SK-N-SH (cell line): ENCODE results near the gene ABLIM1. TPM values are rescaled to one million over a fixed set of nuclear protein-coding genes. Genes with fewer than 3 reads are reported as not detected.

Source experiments
- CTCF ChIA-PET: fragments of 300-600, 350-600 bp; formaldehyde crosslinking; extraction: SDS; loops from one replicate; lab custom pipeline; 2021; lab: Yijun Ruan, JAX
- POLR2A ChIA-PET: fragments of 350-600 bp; sonication (Branson Sonifier 250); formaldehyde crosslinking; extraction: SDS; loops from one replicate; lab custom pipeline; 2020; ENCODE audit warnings: antibody characterized with exemption, inconsistent platforms; lab: Yijun Ruan, JAX
- DNase-seq: peaks from one replicate; pipeline ENCODE4 v3.0.0; 2012
- H2AFZ ChIP-seq: fragments of 200-600 bp; sonication (generic); 2 replicates; pipeline ENCODE4 v1.8.1; 2016; ENCODE audit warnings: antibody characterized with exemption, mild to moderate bottlenecking, low read depth
- H3F3A ChIP-seq: fragments of 200-600 bp; sonication (generic); replicated peaks from 2 replicates; pipeline ENCODE3; 2016; ENCODE audit warnings: antibody characterized with exemption, mild to moderate bottlenecking; ENCODE audit not compliant: insufficient read depth
- H3K27ac ChIP-seq, 2 experiments: fragments of 200-500 bp in 1 of 2; fragments of 200-600 bp in 1 of 2; sonication (Bioruptor generic) in 1 of 2; sonication (generic), shearing (Covaris generic) in 1 of 2; 2 replicates each; pipeline versions ENCODE4 v1.5.1 to v1.6.1; 2014 to 2016; ENCODE audit warnings: low read depth in 2 of 2, inconsistent platforms in 1 of 2, low read length in 1 of 2, mild to moderate bottlenecking in 1 of 2, mixed read lengths in 1 of 2
- H3K27me3 ChIP-seq: fragments of 200-600 bp; sonication (generic), shearing (Covaris generic); 2 replicates; pipeline ENCODE4 v1.6.1; 2016; ENCODE audit warnings: mixed run types; ENCODE audit not compliant: insufficient read depth
- H3K36me3 ChIP-seq, 2 experiments: fragments of 200-500 bp in 1 of 2; fragments of 200-600 bp in 1 of 2; sonication (Bioruptor generic) in 1 of 2; sonication (generic) in 1 of 2; replicated peaks in 1 of 2; 2 replicates each; pipeline versions ENCODE3 to v1.5.1; 2014 to 2016; ENCODE audit warnings: low read length in 1 of 2, mild to moderate bottlenecking in 1 of 2; ENCODE audit not compliant: insufficient read depth in 2 of 2, control insufficient read depth in 1 of 2
- H3K4me1 ChIP-seq, 2 experiments: fragments of 200-500 bp in 1 of 2; fragments of 200-600 bp in 1 of 2; sonication (Bioruptor generic) in 1 of 2; sonication (generic), shearing (Covaris generic) in 1 of 2; 2 replicates each; pipeline versions ENCODE4 v1.5.1 to v1.6.1; 2014 to 2016; ENCODE audit warnings: low read depth in 1 of 2, low read length in 1 of 2, mixed run types in 1 of 2; ENCODE audit not compliant: insufficient read depth in 2 of 2, control insufficient read depth in 1 of 2
- H3K4me2 ChIP-seq: fragments of 200-600 bp; sonication (generic), shearing (Covaris generic); 2 replicates; pipeline ENCODE4 v1.6.1; 2017; ENCODE audit warnings: mixed run types
- H3K4me3 ChIP-seq, 2 experiments: fragments of 200-500 bp in 1 of 2; fragments of 200-600 bp in 1 of 2; sonication (Bioruptor generic) in 1 of 2; sonication (generic), shearing (Covaris generic) in 1 of 2; 2 replicates each; pipeline versions ENCODE4 v1.5.1 to v1.8.1; 2014 to 2016; ENCODE audit warnings: low read depth in 2 of 2, inconsistent platforms in 1 of 2, low read length in 1 of 2, mild to moderate bottlenecking in 1 of 2, mixed read lengths in 1 of 2, moderate library complexity in 1 of 2
- H3K79me2 ChIP-seq: fragments of 200-600 bp; sonication (generic); 2 replicates; pipeline ENCODE4 v1.8.1; 2017; ENCODE audit warnings: mild to moderate bottlenecking; ENCODE audit not compliant: insufficient read depth
- H3K9ac ChIP-seq: fragments of 200-600 bp; sonication (generic); 2 replicates; pipeline ENCODE4 v1.6.1; 2017; ENCODE audit warnings: mixed run types
- H3K9me2 ChIP-seq: fragments of 200-600 bp; sonication (generic); 2 replicates; pipeline ENCODE4 v1.6.1; 2017; ENCODE audit warnings: mixed run types
- H3K9me3 ChIP-seq: fragments of 200-600 bp; sonication (generic); 2 replicates; pipeline ENCODE4 v1.6.1; 2017; ENCODE audit warnings: mixed run types, mild to moderate bottlenecking, moderate library complexity
- H4K20me1 ChIP-seq: fragments of 200-600 bp; sonication (generic); 2 replicates; pipeline ENCODE4 v1.6.1; 2017; ENCODE audit warnings: mild to moderate bottlenecking, mixed run types; ENCODE audit not compliant: insufficient read depth
- CTCF ChIP-seq: fragments of 200-600 bp; sonication (generic); IDR thresholded peaks from 2 replicates; pipeline ENCODE4 v1.6.1; 2017; ENCODE audit warnings: antibody characterized with exemption, mild to moderate bottlenecking, moderate library complexity
- ELF1 ChIP-seq: IDR thresholded peaks from 2 replicates; pipeline ENCODE4 v1.4.0; 2012
- FOXJ3 ChIP-seq: sonication (generic); formaldehyde crosslinking; IDR thresholded peaks from 2 replicates; pipeline ENCODE4 v1.5.1; 2020; ENCODE audit warnings: mild to moderate bottlenecking, missing genetic modification reagents
- FOXM1 ChIP-seq: IDR thresholded peaks from 2 replicates; pipeline ENCODE4 v1.4.0; 2012; ENCODE audit warnings: low read depth, mild to moderate bottlenecking
- GABPA ChIP-seq: IDR thresholded peaks from 2 replicates; pipeline ENCODE4 v1.4.0; 2012; ENCODE audit warnings: low read depth, mild to moderate bottlenecking
- GATA2 ChIP-seq: sonication (generic); formaldehyde crosslinking; IDR thresholded peaks from 2 replicates; pipeline ENCODE4 v1.5.0; 2020; ENCODE audit warnings: mild to moderate bottlenecking, missing genetic modification reagents
- JUND ChIP-seq: IDR thresholded peaks from 2 replicates; pipeline ENCODE4 v1.4.0; 2012
- RFX5 ChIP-seq: IDR thresholded peaks from 2 replicates; pipeline ENCODE4 v1.6.1; 2012; ENCODE audit warnings: mild to moderate bottlenecking, improper control_type of control experiment, low read length
- SIN3A ChIP-seq: IDR thresholded peaks from 2 replicates; pipeline ENCODE4 v1.6.1; 2012; ENCODE audit warnings: low read depth, mild to moderate bottlenecking, low read length, moderate library complexity, borderline replicate concordance
- SMC3 ChIP-seq: IDR thresholded peaks from 2 replicates; pipeline ENCODE4 v1.6.1; 2012; ENCODE audit warnings: low read depth, low read length, improper control_type of control experiment
- TCF12 ChIP-seq: IDR thresholded peaks from 2 replicates; pipeline ENCODE4 v1.4.0; 2012
- USF1 ChIP-seq: IDR thresholded peaks from 2 replicates; pipeline ENCODE4 v1.4.0; 2012; ENCODE audit warnings: low read depth, borderline replicate concordance
- WGBS: methylation state at CpG from one replicate; pipeline ENCODE4 v1.1.6; 2017; ENCODE audit warnings: low lambda C conversion rate; 5-methylcytosine and 5-hydroxymethylcytosine counted together
- polyA plus RNA-seq, 3 experiments: library from polyadenylated mRNA; depleted of rRNA; stranded (reverse); fragments of >200 nt; gene quantifications; 2 replicates each; pipeline ENCODE4 v1.2.3, GENCODE V29; 2012
- TF ChIP-seq, protein P1 (sequence below): IDR thresholded peaks from 2 replicates; pipeline ENCODE4 v1.6.1; 2012; ENCODE audit warnings: mild to moderate bottlenecking, low read depth, low read length, moderate library complexity
- TF ChIP-seq, protein P2 (sequence below): fragments of 150-350 bp; IDR thresholded peaks from 2 replicates; pipeline ENCODE4 v1.6.1; 2017; ENCODE audit warnings: antibody characterized with exemption, low read length, low read depth, borderline replicate concordance

The ABLIM1 gene
- polyA plus RNA-seq, 1 of the 3 experiments (the other 2 are of a cell fraction) = 16.1 TPM

GRCh38 chr10:114478281-114478680 lies 179.8 kb downstream of the ABLIM1 start (continued):
- TF ChIP-seq, protein P1, sequence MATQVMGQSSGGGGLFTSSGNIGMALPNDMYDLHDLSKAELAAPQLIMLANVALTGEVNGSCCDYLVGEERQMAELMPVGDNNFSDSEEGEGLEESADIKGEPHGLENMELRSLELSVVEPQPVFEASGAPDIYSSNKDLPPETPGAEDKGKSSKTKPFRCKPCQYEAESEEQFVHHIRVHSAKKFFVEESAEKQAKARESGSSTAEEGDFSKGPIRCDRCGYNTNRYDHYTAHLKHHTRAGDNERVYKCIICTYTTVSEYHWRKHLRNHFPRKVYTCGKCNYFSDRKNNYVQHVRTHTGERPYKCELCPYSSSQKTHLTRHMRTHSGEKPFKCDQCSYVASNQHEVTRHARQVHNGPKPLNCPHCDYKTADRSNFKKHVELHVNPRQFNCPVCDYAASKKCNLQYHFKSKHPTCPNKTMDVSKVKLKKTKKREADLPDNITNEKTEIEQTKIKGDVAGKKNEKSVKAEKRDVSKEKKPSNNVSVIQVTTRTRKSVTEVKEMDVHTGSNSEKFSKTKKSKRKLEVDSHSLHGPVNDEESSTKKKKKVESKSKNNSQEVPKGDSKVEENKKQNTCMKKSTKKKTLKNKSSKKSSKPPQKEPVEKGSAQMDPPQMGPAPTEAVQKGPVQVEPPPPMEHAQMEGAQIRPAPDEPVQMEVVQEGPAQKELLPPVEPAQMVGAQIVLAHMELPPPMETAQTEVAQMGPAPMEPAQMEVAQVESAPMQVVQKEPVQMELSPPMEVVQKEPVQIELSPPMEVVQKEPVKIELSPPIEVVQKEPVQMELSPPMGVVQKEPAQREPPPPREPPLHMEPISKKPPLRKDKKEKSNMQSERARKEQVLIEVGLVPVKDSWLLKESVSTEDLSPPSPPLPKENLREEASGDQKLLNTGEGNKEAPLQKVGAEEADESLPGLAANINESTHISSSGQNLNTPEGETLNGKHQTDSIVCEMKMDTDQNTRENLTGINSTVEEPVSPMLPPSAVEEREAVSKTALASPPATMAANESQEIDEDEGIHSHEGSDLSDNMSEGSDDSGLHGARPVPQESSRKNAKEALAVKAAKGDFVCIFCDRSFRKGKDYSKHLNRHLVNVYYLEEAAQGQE = no peak
- TF ChIP-seq CTCF (no peak), FOXM1 (no peak), SIN3A (no peak), GABPA (no peak), USF1 (no peak), SMC3 (no peak), FOXJ3 (CRISPR knock-in tag) (no peak), GATA2 (no peak)
- TF ChIP-seq, protein P2, sequence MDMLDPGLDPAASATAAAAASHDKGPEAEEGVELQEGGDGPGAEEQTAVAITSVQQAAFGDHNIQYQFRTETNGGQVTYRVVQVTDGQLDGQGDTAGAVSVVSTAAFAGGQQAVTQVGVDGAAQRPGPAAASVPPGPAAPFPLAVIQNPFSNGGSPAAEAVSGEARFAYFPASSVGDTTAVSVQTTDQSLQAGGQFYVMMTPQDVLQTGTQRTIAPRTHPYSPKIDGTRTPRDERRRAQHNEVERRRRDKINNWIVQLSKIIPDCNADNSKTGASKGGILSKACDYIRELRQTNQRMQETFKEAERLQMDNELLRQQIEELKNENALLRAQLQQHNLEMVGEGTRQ = no peak

DNA sequence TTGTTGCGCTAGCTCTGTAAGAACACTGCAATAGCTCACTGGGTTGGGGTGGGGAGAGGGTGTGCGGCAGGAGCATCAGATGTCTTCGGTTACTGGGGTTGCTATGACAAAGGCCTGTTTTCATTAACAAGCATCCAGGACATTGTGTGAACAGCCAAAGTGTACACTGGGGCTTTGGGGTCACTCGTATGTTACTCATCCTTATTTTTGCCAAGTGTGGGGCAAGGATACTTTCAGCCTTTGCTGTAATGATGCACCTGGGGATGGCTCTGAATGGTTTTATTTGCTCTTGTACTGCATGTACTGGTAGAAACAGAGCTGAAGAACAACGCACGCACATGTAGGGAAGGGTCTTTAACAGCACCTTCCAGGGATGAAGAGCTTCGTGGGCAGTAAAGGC lies 180.8 kb downstream of the ABLIM1 start:
- H3K9ac ChIP-seq = no peak overlapping the region
- H3K4me1 ChIP-seq = peaks cover 0 to 20% of the 10 kb centered on the region in 2 experiments; a peak in 2 of 4 replicates
- WGBS = 91% methylated on average over 7 of the region's 7 CpGs
- CTCF ChIA-PET = interaction anchor here (0.8 to 2.6 kb wide), 7 partner anchors 9 to 309 kb away, joined by 3 to 8 read pairs (median 6); no protein-coding TSS in a partner anchor
- no peaks in the 10 kb centered on the region for H3F3A ChIP-seq
- no peak for DNase-seq
- peaks cover 0 to 3% of the 10 kb centered on the region in 2 experiments for H3K36me3 ChIP-seq
- H3K27ac ChIP-seq = no peak overlapping the region
- no peak overlapping the region for H2AFZ ChIP-seq
- H3K9me2 ChIP-seq = no peaks in the 10 kb centered on the region
- H3K4me2 ChIP-seq = no peak overlapping the region
- POLR2A ChIA-PET = interaction anchor here (0.7 kb wide), 1 partner anchor 29 kb away, joined by 3 read pairs; no protein-coding TSS in a partner anchor
- no peaks in the 10 kb centered on the region for H4K20me1 ChIP-seq
- H3K9me3 ChIP-seq = no peaks in the 10 kb centered on the region
- no peaks in the 10 kb centered on the region for H3K27me3 ChIP-seq
- no peaks in the 10 kb centered on the region for H3K79me2 ChIP-seq
- TF ChIP-seq JUND (no peak), FOXJ3 (CRISPR knock-in tag) (no peak), FOXM1 (no peak), ELF1 (no peak), TCF12 (no peak), RFX5 (no peak), USF1 (no peak)
- TF ChIP-seq, protein P1 = no peak
- no peak overlapping the region for H3K4me3 ChIP-seq
